Measurements from ENCODE around the gene MT1X. TPM values are rescaled to one million over a fixed set of nuclear protein-coding genes. Genes with fewer than 3 reads are reported as not detected.
"Not testable (repeated sequence)": the region's sequence is repeated elsewhere in the genome, so short reads cannot be mapped to it uniquely, and the experiment has no call there.

The MT1X gene
- polyA plus RNA-seq, 1 donor (not counting 4 experiments of a cell fraction or from before 2014, with no cell fraction given), result 58.3 TPM

DNA sequence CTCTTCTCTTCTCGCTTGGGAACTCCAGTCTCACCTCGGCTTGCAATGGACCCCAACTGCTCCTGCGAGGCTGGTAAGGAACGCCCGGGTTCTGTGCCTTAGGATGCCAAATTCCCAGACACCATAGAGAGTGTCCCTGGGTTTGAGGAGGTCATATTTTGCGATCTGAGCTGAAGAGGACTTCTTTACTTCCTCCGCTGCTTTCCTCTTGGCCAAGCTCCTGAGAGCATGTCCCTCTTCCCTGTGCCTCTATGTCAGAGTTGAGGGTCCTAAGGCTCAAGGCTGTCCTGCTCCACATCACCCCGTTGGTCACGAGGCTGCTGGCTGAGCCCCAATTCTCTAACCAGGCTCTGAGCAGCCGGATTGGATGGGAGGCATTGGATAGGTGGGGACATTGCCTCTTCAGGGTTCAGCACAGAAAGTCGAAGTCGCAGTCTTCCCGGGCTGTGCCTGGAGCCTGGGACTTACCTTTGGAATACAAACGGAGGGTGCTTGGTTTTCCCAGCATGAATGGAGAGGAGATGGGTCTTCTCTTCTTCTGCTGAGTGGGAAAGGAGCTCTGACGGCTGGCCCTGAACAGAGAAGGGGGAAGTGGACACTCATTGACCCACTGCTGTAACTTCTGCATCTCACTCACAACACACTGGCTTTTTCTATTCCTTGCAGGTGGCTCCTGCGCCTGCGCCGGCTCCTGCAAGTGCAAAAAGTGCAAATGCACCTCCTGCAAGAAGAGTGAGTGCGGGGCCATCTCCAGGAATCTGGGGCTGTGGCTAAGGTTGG lies 12.2 kb upstream of the MT1X start:
- no peak overlapping the region for H3K4me3 ChIP-seq (ENCODE audit: control insufficient read depth in 2 of 3, extremely low read depth in 1 of 3, insufficient read depth in 2 of 3, low read depth in 1 of 3, low read length in 3 of 3)
- no peak for DNase-seq (ENCODE audit: low read depth, low spot score)
- no peaks in the 10 kb centered on the region for H4K20me1 ChIP-seq (ENCODE audit: control insufficient read depth, extremely low read depth, insufficient read depth, low read length)
- peaks cover 36% of the 10 kb centered on the region for H3K27me3 ChIP-seq (ENCODE audit: control insufficient read depth, extremely low read depth, insufficient read depth, low read length)
- no peaks in the 10 kb centered on the region for H3K79me2 ChIP-seq (ENCODE audit: control insufficient read depth, insufficient read depth, low read length)
- no peak overlapping the region for H2AFZ ChIP-seq (ENCODE audit: control insufficient read depth, low read length)
- no peaks in the 10 kb centered on the region for H3K9me3 ChIP-seq (ENCODE audit: control insufficient read depth, low read depth, low read length)
- no peak overlapping the region for H3K9ac ChIP-seq (ENCODE audit: control insufficient read depth, extremely low read depth, insufficient read depth, low read length)
- no peak overlapping the region for H3K27ac ChIP-seq (ENCODE audit: control insufficient read depth, insufficient read depth, low read length)
- H3K36me3 ChIP-seq (ENCODE audit: control insufficient read depth in 2 of 2, extremely low read depth in 1 of 2, insufficient read depth in 2 of 2, low read length in 2 of 2), result no peaks in the 10 kb centered on the region
- peaks cover 14% of the 10 kb centered on the region for H3K4me1 ChIP-seq (ENCODE audit: control insufficient read depth, extremely low read depth, insufficient read depth, low read length)
- H3K9me1 ChIP-seq (ENCODE audit: control insufficient read depth, extremely low read depth, insufficient read depth, low read length), result no peaks in the 10 kb centered on the region
- no peak for FAIRE-seq
- dilution Hi-C loops (cut with MboI; ENCODE audit: extremely low pct_ligation_motif_present, low sequenced_read_pairs), result no loop called here
- H3K4me2 ChIP-seq (ENCODE audit: control insufficient read depth, extremely low read depth, insufficient read depth, low read depth, low read length), result no peak overlapping the region
- no peak for TF ChIP-seq EZH2 (IDR thresholded peaks at IDR 0.05; ENCODE audit: low read length)
- TF ChIP-seq, protein P1, sequence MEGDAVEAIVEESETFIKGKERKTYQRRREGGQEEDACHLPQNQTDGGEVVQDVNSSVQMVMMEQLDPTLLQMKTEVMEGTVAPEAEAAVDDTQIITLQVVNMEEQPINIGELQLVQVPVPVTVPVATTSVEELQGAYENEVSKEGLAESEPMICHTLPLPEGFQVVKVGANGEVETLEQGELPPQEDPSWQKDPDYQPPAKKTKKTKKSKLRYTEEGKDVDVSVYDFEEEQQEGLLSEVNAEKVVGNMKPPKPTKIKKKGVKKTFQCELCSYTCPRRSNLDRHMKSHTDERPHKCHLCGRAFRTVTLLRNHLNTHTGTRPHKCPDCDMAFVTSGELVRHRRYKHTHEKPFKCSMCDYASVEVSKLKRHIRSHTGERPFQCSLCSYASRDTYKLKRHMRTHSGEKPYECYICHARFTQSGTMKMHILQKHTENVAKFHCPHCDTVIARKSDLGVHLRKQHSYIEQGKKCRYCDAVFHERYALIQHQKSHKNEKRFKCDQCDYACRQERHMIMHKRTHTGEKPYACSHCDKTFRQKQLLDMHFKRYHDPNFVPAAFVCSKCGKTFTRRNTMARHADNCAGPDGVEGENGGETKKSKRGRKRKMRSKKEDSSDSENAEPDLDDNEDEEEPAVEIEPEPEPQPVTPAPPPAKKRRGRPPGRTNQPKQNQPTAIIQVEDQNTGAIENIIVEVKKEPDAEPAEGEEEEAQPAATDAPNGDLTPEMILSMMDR (optimal IDR thresholded peaks at IDR 0.05 in 1 of 3, IDR thresholded peaks at IDR 0.05 in 1 of 3, conservative IDR thresholded peaks at IDR 0.05 in 1 of 3; ENCODE audit: extremely low read depth in 1 of 3, insufficient read depth in 2 of 3, low read length in 3 of 3), result no peak

- Histone ChIP-seq H3K79me2 (ENCODE audit: control insufficient read depth, insufficient read depth, low read length) (no peaks in the 10 kb centered on the region), H2AFZ (ENCODE audit: control insufficient read depth, low read length) (no peak overlapping the region), H3K4me3 (ENCODE audit: control insufficient read depth in 2 of 3, extremely low read depth in 1 of 3, insufficient read depth in 2 of 3, low read depth in 1 of 3, low read length in 3 of 3) (no peak overlapping the region), H3K9me3 (ENCODE audit: control insufficient read depth, low read depth, low read length) (no peaks in the 10 kb centered on the region), H3K27ac (ENCODE audit: control insufficient read depth, insufficient read depth, low read length) (no peak overlapping the region), H3K27me3 (ENCODE audit: control insufficient read depth, extremely low read depth, insufficient read depth, low read length) (peaks cover 36% of the 10 kb centered on the region), H3K9ac (ENCODE audit: control insufficient read depth, extremely low read depth, insufficient read depth, low read length) (no peak overlapping the region), H3K36me3 (ENCODE audit: control insufficient read depth in 2 of 2, extremely low read depth in 1 of 2, insufficient read depth in 2 of 2, low read length in 2 of 2) (no peaks in the 10 kb centered on the region), H3K9me1 (ENCODE audit: control insufficient read depth, extremely low read depth, insufficient read depth, low read length) (no peaks in the 10 kb centered on the region), H4K20me1 (ENCODE audit: control insufficient read depth, extremely low read depth, insufficient read depth, low read length) (no peaks in the 10 kb centered on the region), H3K4me2 (ENCODE audit: control insufficient read depth, extremely low read depth, insufficient read depth, low read depth, low read length) (no peak overlapping the region), H3K4me1 (ENCODE audit: control insufficient read depth, extremely low read depth, insufficient read depth, low read length) (peaks cover 14% of the 10 kb centered on the region)
- TF ChIP-seq, protein P1 (optimal IDR thresholded peaks at IDR 0.05 in 1 of 3, IDR thresholded peaks at IDR 0.05 in 1 of 3, conservative IDR thresholded peaks at IDR 0.05 in 1 of 3; ENCODE audit: extremely low read depth in 1 of 3, insufficient read depth in 2 of 3, low read length in 3 of 3), result no peak
- dilution Hi-C loops (cut with MboI; ENCODE audit: extremely low pct_ligation_motif_present, low sequenced_read_pairs), result no loop called here
- DNase-seq (ENCODE audit: low read depth, low spot score), result no peak
- no peak for FAIRE-seq
Measured at GRCh38 chr16:56670620-56670934, 11.7 kb upstream of the MT1X start.

DNA sequence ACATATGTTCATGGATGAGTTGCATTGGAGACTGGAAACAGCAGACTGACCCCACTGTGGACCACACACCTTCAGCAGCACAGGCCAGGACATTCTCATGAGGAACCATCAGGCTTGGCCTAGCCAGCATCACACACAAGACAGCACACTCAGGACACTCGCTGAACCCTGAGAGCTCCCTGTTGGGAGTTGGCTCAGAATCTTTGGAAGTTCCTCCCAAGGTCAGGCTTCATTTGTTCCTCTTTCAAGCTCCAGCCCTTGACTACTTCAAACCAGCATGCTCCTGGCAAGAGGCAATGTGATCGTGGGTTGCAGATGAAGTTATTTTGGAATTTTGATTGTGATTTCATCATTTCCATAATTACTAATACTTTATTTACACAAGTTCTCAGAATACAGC lies 10.6 kb upstream of the MT1X start:
- H3K9ac ChIP-seq (ENCODE audit: control insufficient read depth, extremely low read depth, insufficient read depth, low read length); DNase-seq (ENCODE audit: low read depth, low spot score); H3K9me1 ChIP-seq (ENCODE audit: control insufficient read depth, extremely low read depth, insufficient read depth, low read length); H3K4me2 ChIP-seq (ENCODE audit: control insufficient read depth, extremely low read depth, insufficient read depth, low read depth, low read length); H3K9me3 ChIP-seq (ENCODE audit: control insufficient read depth, low read depth, low read length); H2AFZ ChIP-seq (ENCODE audit: control insufficient read depth, low read length); H3K27ac ChIP-seq (ENCODE audit: control insufficient read depth, insufficient read depth, low read length); H3K36me3 ChIP-seq (ENCODE audit: control insufficient read depth in 2 of 2, extremely low read depth in 1 of 2, insufficient read depth in 2 of 2, low read length in 2 of 2); dilution Hi-C loops (cut with MboI; ENCODE audit: extremely low pct_ligation_motif_present, low sequenced_read_pairs); H3K4me3 ChIP-seq (ENCODE audit: control insufficient read depth in 2 of 3, extremely low read depth in 1 of 3, insufficient read depth in 2 of 3, low read depth in 1 of 3, low read length in 3 of 3); H3K79me2 ChIP-seq (ENCODE audit: control insufficient read depth, insufficient read depth, low read length); H4K20me1 ChIP-seq (ENCODE audit: control insufficient read depth, extremely low read depth, insufficient read depth, low read length): not testable (repeated sequence)
- H3K4me1 ChIP-seq (ENCODE audit: control insufficient read depth, extremely low read depth, insufficient read depth, low read length), result peaks cover 14% of the 10 kb centered on the region
- peak; percentile 86 for FAIRE-seq
- peaks cover 36% of the 10 kb centered on the region for H3K27me3 ChIP-seq (ENCODE audit: control insufficient read depth, extremely low read depth, insufficient read depth, low read length)

DNA sequence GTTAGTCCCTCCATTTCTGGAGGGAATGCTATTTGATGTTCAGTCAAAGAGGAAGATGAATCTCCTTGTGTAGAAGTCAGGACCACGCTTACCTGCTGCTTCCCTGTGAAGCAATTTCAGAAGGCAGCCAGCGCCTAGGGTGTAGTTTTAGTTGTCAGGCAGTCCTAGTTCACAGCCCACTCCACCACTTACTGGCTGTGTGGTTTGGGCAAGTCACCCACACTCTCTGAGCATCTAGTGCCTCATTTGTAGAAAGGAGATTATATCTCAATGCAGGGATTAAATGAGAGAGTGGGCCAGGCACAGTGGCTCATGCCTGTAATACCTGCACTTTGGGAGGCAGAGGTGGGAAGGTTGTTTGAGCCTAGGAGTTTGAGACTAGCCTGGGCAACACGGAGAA lies 10.1 kb upstream of the MT1X start:
- H3K27ac ChIP-seq (ENCODE audit: control insufficient read depth, insufficient read depth, low read length); H3K79me2 ChIP-seq (ENCODE audit: control insufficient read depth, insufficient read depth, low read length); dilution Hi-C loops (cut with MboI; ENCODE audit: extremely low pct_ligation_motif_present, low sequenced_read_pairs); H2AFZ ChIP-seq (ENCODE audit: control insufficient read depth, low read length); DNase-seq (ENCODE audit: low read depth, low spot score); H4K20me1 ChIP-seq (ENCODE audit: control insufficient read depth, extremely low read depth, insufficient read depth, low read length); H3K36me3 ChIP-seq (ENCODE audit: control insufficient read depth in 2 of 2, extremely low read depth in 1 of 2, insufficient read depth in 2 of 2, low read length in 2 of 2); H3K4me2 ChIP-seq (ENCODE audit: control insufficient read depth, extremely low read depth, insufficient read depth, low read depth, low read length); H3K9me1 ChIP-seq (ENCODE audit: control insufficient read depth, extremely low read depth, insufficient read depth, low read length); H3K9me3 ChIP-seq (ENCODE audit: control insufficient read depth, low read depth, low read length); FAIRE-seq; H3K4me3 ChIP-seq (ENCODE audit: control insufficient read depth in 2 of 3, extremely low read depth in 1 of 3, insufficient read depth in 2 of 3, low read depth in 1 of 3, low read length in 3 of 3); H3K9ac ChIP-seq (ENCODE audit: control insufficient read depth, extremely low read depth, insufficient read depth, low read length): not testable (repeated sequence)
- peaks cover 34% of the 10 kb centered on the region for H3K27me3 ChIP-seq (ENCODE audit: control insufficient read depth, extremely low read depth, insufficient read depth, low read length)
- peaks cover 14% of the 10 kb centered on the region for H3K4me1 ChIP-seq (ENCODE audit: control insufficient read depth, extremely low read depth, insufficient read depth, low read length)
